Measurements from ENCODE around the gene HIRA. TPM values are rescaled to one million over a fixed set of nuclear protein-coding genes. Genes with fewer than 3 reads are reported as not detected.
A peak's percentile ranks its signal among the peaks of the same experiment; 100 is the strongest.

Gene HIRA
- total and polyA plus RNA-seq, 9 of the 15 experiments (the other 6 are each of a cell fraction or from before 2014, with no cell fraction given): 0.96 to 132 (median 58.4) TPM

DNA sequence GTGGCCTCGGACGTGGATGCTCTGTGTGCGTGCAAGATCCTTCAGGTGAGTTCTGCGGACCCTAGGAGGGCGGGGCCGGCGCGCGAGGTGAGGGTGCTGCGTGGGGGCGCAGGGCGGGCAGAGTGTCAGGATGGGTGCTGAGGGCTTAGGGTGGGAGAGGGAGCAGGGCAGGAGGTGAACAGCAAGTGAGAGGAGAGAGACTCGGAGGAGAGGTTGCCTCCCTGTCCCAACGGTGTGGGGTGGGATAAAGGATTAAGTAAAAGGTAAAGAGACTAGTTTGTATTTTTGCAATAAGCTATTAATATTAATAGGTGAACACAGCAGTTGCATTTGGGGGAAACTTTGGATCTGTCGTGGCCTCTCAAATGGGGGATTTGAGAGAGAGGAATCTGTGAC, 48.6 kb upstream of the HIRA start (continued):
- TF ChIP-seq, protein P1, sequence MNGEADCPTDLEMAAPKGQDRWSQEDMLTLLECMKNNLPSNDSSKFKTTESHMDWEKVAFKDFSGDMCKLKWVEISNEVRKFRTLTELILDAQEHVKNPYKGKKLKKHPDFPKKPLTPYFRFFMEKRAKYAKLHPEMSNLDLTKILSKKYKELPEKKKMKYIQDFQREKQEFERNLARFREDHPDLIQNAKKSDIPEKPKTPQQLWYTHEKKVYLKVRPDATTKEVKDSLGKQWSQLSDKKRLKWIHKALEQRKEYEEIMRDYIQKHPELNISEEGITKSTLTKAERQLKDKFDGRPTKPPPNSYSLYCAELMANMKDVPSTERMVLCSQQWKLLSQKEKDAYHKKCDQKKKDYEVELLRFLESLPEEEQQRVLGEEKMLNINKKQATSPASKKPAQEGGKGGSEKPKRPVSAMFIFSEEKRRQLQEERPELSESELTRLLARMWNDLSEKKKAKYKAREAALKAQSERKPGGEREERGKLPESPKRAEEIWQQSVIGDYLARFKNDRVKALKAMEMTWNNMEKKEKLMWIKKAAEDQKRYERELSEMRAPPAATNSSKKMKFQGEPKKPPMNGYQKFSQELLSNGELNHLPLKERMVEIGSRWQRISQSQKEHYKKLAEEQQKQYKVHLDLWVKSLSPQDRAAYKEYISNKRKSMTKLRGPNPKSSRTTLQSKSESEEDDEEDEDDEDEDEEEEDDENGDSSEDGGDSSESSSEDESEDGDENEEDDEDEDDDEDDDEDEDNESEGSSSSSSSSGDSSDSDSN (IDR thresholded peaks at IDR 0.05; ENCODE audit: borderline replicate concordance in 1 of 2, low read depth in 2 of 2, low read length in 2 of 2): no peak
- peak; percentile 97 for TF ChIP-seq PCBP1 (IDR thresholded peaks at IDR 0.05; ENCODE audit: low read depth, low read length, poor library complexity, severe bottlenecking)
- peak; percentile 50; the same call in 1 of the 2 replicates for TF ChIP-seq ZBTB17 (CRISPR knock-in tag; IDR thresholded peaks at IDR 0.05)
- TF ChIP-seq ETV1 (tag; conservative IDR thresholded peaks at IDR 0.05; ENCODE audit: low read depth): 0 out of 2 replicates have a peak, but pooled peaks have one; percentile 23
- TF ChIP-seq ZNF311 (CRISPR knock-in tag; IDR thresholded peaks at IDR 0.05): 0 out of 2 replicates have a peak, but pooled peaks have one; percentile 21

DNA sequence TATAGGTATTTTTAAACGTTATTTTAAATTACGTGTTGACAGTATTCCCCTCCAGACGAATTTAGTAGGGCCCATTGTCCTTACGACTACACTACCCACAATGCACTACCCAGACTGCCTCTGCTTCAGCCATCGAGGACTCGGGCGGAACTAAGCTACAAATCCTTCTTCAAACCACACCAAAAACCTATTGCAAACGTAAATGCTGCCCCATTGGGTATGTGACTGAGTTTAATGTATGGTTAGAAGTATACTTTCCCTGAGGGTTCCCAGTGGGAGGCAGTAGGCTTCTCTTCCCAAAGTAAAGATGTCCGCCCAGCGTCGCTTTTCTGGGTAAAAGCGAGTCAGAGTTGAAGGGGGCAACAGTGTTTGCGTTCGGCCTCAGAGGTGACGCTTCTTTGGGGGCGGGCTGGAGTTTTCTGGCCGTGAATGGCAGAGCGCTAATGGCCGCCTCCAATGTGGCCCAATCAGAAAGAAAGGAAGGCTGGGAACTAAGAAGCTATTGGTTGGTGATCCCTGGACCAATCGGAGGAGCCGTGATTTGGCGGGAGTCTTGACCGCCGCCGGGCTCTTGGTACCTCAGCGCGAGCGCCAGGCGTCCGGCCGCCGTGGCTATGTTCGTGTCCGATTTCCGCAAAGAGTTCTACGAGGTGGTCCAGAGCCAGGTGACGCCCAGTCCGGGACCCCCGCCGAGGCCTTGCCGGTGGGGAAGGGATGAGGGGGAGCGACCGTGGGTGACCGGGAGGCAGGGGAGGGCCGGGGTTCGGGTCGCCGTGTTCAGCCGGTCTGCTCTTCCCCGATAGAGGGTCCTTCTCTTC, 48.0 kb upstream of the HIRA start, which contains the start of gene CDC45:
CDC45 (plus strand) TSS at position 566 of the 818 bp plus-strand sequence; CDS start at position 615, 49 bp downstream.
- POLR2A ChIA-PET: interaction anchor here (0.5 to 5.4 kb wide), 58 partner anchors 9 to 476 kb away, joined by 3 to 148 read pairs (median 4); partner anchors contain the start of genes C22orf39, DGCR2, ESS2 and HIRA
- no TSS peak for BruUV-seq (replicated peaks)
- TF ChIP-seq HDAC3 (IDR thresholded peaks at IDR 0.05; ENCODE audit: borderline replicate concordance, partially characterized antibody) (no peak), DACH1 (IDR thresholded peaks at IDR 0.05; ENCODE audit: partially characterized antibody) (no peak), SRSF7 (optimal IDR thresholded peaks at IDR 0.05; ENCODE audit: low read depth, low read length) (no peak), PCBP2 (IDR thresholded peaks at IDR 0.05; ENCODE audit: low read depth, low read length, poor library complexity, severe bottlenecking) (no peak), EWSR1 (IDR thresholded peaks at IDR 0.05; ENCODE audit: borderline replicate concordance, low read depth, partially characterized antibody) (no peak), ZNF133 (CRISPR knock-in tag; IDR thresholded peaks at IDR 0.05) (peak; percentile 52; the same call in 1 of the 2 replicates)

More for the DNA sequence above, 48.0 kb upstream of the HIRA start, which contains the start of gene CDC45:
- in situ Hi-C loops (cut with MboI) (no loop called here), intact Hi-C loops (cut with micrococcal nuclease) (loop anchor here (1.0 to 5.0 kb wide), 9 partner anchors 32 to 357 kb away; partner anchors contain the start of genes C22orf39, DGCR2, ESS2 and MRPL40)
- peaks cover 82% of the 10 kb centered on the region for H3K79me2 ChIP-seq (ENCODE audit: control insufficient read depth, insufficient read depth, low read length)
- CTCF ChIA-PET (ENCODE audit: low intra/inter-chr PET ratio): interaction anchor here (0.6 to 1.5 kb wide), 3 partner anchors 48 to 374 kb away, joined by 3 to 5 read pairs (median 5); partner anchors contain the start of gene HIRA
- DNase-seq (ENCODE audit: extremely low read depth in 1 of 4, low spot score in 3 of 4): peak; percentile 100
- WGBS (ENCODE audit: insufficient coverage, low coverage, missing lambda C conversion rate): under 1% methylated on average over 50 of the region's 50 CpGs
- no peaks in the 10 kb centered on the region for H3K27me3 ChIP-seq (ENCODE audit: control insufficient read depth in 2 of 2, insufficient read depth in 2 of 2, low read length in 2 of 2)
- FAIRE-seq: peak; percentile 98
- peak within 1 kb of the TSS; percentile 96 to 97 for H3K9ac ChIP-seq (ENCODE audit: insufficient read depth in 1 of 2, low read depth in 2 of 2, low read length in 2 of 2)
- ATAC-seq: peak; percentile 93
- H2AFZ ChIP-seq (ENCODE audit: low read depth, low read length): peak within 1 kb of the TSS; percentile 99
- H3K9me3 ChIP-seq (replicated peaks; ENCODE audit: control insufficient read depth, insufficient read depth, low read depth, low read length): no peaks in the 10 kb centered on the region
- H3K4me1 ChIP-seq (replicated peaks in 1 of 2; ENCODE audit: control insufficient read depth in 2 of 2, insufficient read depth in 2 of 2, low read length in 2 of 2): peaks cover 7 to 16% of the 10 kb centered on the region in 2 experiments
- peak within 1 kb of the TSS; percentile 70 for H3K4me3 ChIP-seq
- H3K27ac ChIP-seq (ENCODE audit: extremely low read depth, low read depth, low read length): peak within 1 kb of the TSS; percentile 97
- peaks cover 28% of the 10 kb centered on the region for H4K20me1 ChIP-seq (replicated peaks; ENCODE audit: control insufficient read depth, insufficient read depth, low read length)
- peak within 1 kb of the TSS; percentile 97 for H3K4me2 ChIP-seq (ENCODE audit: insufficient read depth, low read length)
- H3K36me3 ChIP-seq (ENCODE audit: control insufficient read depth, insufficient read depth, low read length): peaks cover 65% of the 10 kb centered on the region
- no peaks in the 10 kb centered on the region for H3K9me1 ChIP-seq (ENCODE audit: control insufficient read depth, insufficient read depth, low read length)
